PC-9 (cell line): ENCODE results near the gene TLCD4.

ENCODE experiments used
- EZH2 ChIP-seq: fragments of 200-600 bp; sonication (generic); IDR thresholded peaks from 2 replicates; pipeline ENCODE4 v1.8.0; 2017; ENCODE audit warnings: antibody characterized with exemption, low read depth
- TF ChIP-seq, protein P1 (sequence below): fragments of 200-600 bp; sonication (generic); conservative IDR thresholded peaks from 2 replicates; pipeline ENCODE4 v1.6.1; 2017; ENCODE audit warnings: mixed run types, antibody characterized with exemption, mild to moderate bottlenecking, moderate library complexity

DNA sequence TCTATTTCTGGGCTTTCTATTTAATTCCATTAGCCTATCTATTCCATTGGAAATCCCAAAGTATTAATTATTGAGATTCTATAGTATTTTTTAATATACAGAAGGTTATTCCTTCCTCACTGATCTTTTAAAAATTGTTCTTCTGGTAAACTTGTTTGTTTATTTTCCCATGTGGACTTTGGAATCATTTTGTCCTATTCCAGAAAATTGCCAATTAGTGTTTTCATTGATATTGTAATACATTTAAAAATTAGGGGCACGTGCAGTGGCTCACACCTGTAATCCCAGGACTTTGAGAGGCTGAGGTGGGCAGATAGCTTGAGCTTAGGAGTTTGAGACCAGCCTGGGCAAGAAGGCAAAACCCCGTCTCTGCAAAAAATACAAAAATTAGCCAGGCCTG is 8.4 kb upstream of the TLCD4 start:
- TF ChIP-seq, protein P1, sequence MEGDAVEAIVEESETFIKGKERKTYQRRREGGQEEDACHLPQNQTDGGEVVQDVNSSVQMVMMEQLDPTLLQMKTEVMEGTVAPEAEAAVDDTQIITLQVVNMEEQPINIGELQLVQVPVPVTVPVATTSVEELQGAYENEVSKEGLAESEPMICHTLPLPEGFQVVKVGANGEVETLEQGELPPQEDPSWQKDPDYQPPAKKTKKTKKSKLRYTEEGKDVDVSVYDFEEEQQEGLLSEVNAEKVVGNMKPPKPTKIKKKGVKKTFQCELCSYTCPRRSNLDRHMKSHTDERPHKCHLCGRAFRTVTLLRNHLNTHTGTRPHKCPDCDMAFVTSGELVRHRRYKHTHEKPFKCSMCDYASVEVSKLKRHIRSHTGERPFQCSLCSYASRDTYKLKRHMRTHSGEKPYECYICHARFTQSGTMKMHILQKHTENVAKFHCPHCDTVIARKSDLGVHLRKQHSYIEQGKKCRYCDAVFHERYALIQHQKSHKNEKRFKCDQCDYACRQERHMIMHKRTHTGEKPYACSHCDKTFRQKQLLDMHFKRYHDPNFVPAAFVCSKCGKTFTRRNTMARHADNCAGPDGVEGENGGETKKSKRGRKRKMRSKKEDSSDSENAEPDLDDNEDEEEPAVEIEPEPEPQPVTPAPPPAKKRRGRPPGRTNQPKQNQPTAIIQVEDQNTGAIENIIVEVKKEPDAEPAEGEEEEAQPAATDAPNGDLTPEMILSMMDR: no peak
- TF ChIP-seq EZH2: no peak
